Endothelial cell (in vitro differentiated cells): Measurements from ENCODE around the gene PLCB2. TPM values are rescaled to one million over a fixed set of nuclear protein-coding genes. Genes with fewer than 3 reads are reported as not detected.

ENCODE experiments used
- DNase-seq: peaks from one replicate; pipeline ENCODE4 v3.0.0; 2021; ENCODE audit warnings: low spot score
- H3K27ac Mint-ChIP-seq: one replicate; pipeline ENCODE4 v1.8.0; 2021; ENCODE audit warnings: mixed read lengths, inconsistent platforms; ENCODE audit not compliant: unreplicated experiment
- H3K27me3 Mint-ChIP-seq: one replicate; pipeline ENCODE4 v1.8.0; 2021; ENCODE audit warnings: mild to moderate bottlenecking, moderate library complexity, mixed read lengths, inconsistent platforms; ENCODE audit not compliant: unreplicated experiment
- H3K36me3 Mint-ChIP-seq: one replicate; pipeline ENCODE4 v1.8.0; 2021; ENCODE audit warnings: mild to moderate bottlenecking, low read depth, mixed read lengths, inconsistent platforms; ENCODE audit not compliant: unreplicated experiment
- H3K4me1 Mint-ChIP-seq: one replicate; pipeline ENCODE4 v1.8.0; 2021; ENCODE audit warnings: mild to moderate bottlenecking, mixed read lengths, inconsistent platforms; ENCODE audit not compliant: unreplicated experiment
- H3K4me3 Mint-ChIP-seq: one replicate; pipeline ENCODE4 v1.8.0; 2021; ENCODE audit warnings: mild to moderate bottlenecking, mixed read lengths, inconsistent platforms; ENCODE audit not compliant: unreplicated experiment
- H3K9me3 Mint-ChIP-seq: one replicate; pipeline ENCODE4 v1.8.0; 2021; ENCODE audit warnings: mixed read lengths, inconsistent platforms; ENCODE audit not compliant: unreplicated experiment
- CTCF ChIP-seq: fragments of 200-600 bp; sonication (generic); IDR thresholded peaks from one replicate; pipeline ENCODE4 v1.5.0; 2021; ENCODE audit warnings: antibody characterized with exemption; ENCODE audit not compliant: unreplicated experiment
- total RNA-seq: library from RNA; stranded (reverse); fragmentation: NEBNext Ultra II Directional; extraction: Animal tissue kit (Norgen Biotek cat#: 25700); gene quantifications from one replicate; pipeline ENCODE4 v1.2.1, GENCODE V29; 2021; ENCODE audit not compliant: unreplicated experiment

PLCB2 gene
- total RNA-seq, 1 donor from 2014 or later: 71.3 TPM

GRCh38 chr15:40353697-40354096, 46.0 kb upstream of the PLCB2 start:
- no peak for TF ChIP-seq CTCF
- no peak overlapping the region for H3K27ac Mint-ChIP-seq
- no peak for DNase-seq
- H3K27me3 Mint-ChIP-seq: peaks cover 13% of the 10 kb centered on the region
- no peak overlapping the region for H3K4me3 Mint-ChIP-seq
- H3K4me1 Mint-ChIP-seq: peaks cover 11% of the 10 kb centered on the region
- H3K9me3 Mint-ChIP-seq: no peaks in the 10 kb centered on the region
- H3K36me3 Mint-ChIP-seq: no peaks in the 10 kb centered on the region

GRCh38 chr15:40352281-40352901, 44.7 kb upstream of the PLCB2 start:
- H3K4me3 Mint-ChIP-seq: no peak overlapping the region
- DNase-seq: no peak
- no peaks in the 10 kb centered on the region for H3K36me3 Mint-ChIP-seq
- TF ChIP-seq CTCF: no peak
- peaks cover 13% of the 10 kb centered on the region for H3K27me3 Mint-ChIP-seq
- no peak overlapping the region for H3K27ac Mint-ChIP-seq
- no peaks in the 10 kb centered on the region for H3K9me3 Mint-ChIP-seq
- H3K4me1 Mint-ChIP-seq: peaks cover 11% of the 10 kb centered on the region

GRCh38 chr15:40349163-40349562, 41.4 kb upstream of the PLCB2 start:
- DNase-seq: no peak
- H3K4me1 Mint-ChIP-seq: peaks cover 10% of the 10 kb centered on the region
- H3K36me3 Mint-ChIP-seq: no peaks in the 10 kb centered on the region
- TF ChIP-seq CTCF: no peak
- H3K4me3 Mint-ChIP-seq: no peak overlapping the region
- H3K9me3 Mint-ChIP-seq: no peaks in the 10 kb centered on the region
- H3K27ac Mint-ChIP-seq: no peak overlapping the region
- peaks cover 3% of the 10 kb centered on the region for H3K27me3 Mint-ChIP-seq

- DNase-seq: no peak
- peaks cover 3% of the 10 kb centered on the region for H3K27me3 Mint-ChIP-seq
- H3K27ac Mint-ChIP-seq: no peak overlapping the region
Observed at GRCh38 chr15:40348474-40348870, 40.7 kb upstream of the PLCB2 start.

More at GRCh38 chr15:40348474-40348870, 40.7 kb upstream of the PLCB2 start:
- no peak for TF ChIP-seq CTCF
- Mint-ChIP-seq H3K36me3 (no peaks in the 10 kb centered on the region), H3K4me3 (no peak overlapping the region), H3K9me3 (no peaks in the 10 kb centered on the region), H3K4me1 (peaks cover 8% of the 10 kb centered on the region)
